D341Med (cell line): Measurements from ENCODE around the gene TSFM.

ENCODE experiments used
- DNase-seq: peaks from one replicate; pipeline ENCODE4 v3.0.0; 2012; ENCODE audit warnings: low spot score

The TSFM gene

GRCh38 chr12:57782608-57783465 is at the start of gene TSFM:
Gene TSFM, plus strand, starts transcription at chr12:57782787. Its CDS starts 15 bp downstream, at chr12:57782802.
- peak; percentile 91 for DNase-seq

DNA sequence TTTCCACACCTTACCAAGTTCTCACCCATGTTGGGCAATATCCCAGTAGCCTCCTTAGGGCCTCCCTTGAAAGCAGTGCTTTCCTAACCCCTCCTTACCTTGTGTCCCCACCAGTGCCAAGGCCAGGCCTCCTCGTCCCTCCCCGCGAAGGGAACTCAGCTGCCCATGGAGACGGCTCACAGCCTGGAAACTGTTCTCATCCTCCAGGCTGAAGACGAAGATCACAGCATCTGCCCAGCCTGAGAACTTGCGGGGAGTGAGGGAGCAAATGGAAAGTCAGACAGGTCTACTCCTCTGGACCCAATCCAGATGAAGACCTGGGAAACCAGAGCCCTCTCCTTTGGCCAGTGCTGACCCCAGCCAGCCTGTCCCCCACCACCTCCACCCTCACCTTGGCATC is 48.7 kb upstream of the TSFM start:
- no peak for DNase-seq

GRCh38 chr12:57734591-57734990 is 48.0 kb upstream of the TSFM start:
- no peak for DNase-seq

GRCh38 chr12:57735198-57735855 is 47.3 kb upstream of the TSFM start:
- peak; percentile 43 for DNase-seq

DNA sequence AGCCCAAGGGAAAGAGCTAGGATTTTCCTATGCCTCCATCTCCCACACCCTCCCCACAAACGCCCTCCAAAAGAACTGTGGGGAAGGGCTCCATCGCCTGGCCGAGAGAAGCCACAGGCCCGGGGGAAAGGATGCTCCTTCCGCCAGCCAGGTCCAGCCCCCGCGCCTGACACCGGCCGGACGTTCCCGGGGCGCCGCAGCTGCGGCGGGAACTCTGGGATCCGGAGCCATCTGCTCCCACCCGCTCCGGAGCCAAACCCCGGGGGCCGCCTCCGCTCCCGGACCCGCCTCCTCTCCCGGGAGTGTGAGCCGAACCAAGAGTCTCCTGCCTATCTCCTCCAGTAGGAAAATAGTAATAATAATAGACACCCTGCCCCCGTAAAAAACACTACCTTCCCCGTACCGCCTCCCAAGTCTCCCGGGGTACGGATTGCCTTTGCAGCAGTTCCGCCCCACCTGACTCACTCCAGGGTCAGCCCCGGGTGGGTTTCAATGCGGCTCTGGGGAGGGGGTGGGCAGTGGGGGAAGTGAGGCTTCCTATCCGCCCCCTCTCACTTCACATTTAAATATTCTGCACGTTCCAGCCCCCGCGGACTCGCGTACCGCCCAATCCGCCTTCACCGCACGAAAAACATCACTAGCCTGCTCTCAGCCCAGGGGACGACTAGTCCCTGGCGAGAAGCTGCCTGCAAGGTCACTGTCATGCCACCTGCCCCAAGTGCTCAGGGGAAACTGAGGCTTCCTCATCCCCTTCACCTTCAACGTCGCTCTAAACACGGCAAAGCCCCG is 46.4 kb upstream of the TSFM start:
- peak; percentile 76 for DNase-seq

GRCh38 chr12:57736741-57737466 is 45.7 kb upstream of the TSFM start:
- DNase-seq = no peak

- DNase-seq = peak; percentile 78
These were observed 44.8 kb upstream of the TSFM start for GRCh38 chr12:57737467-57738460.

- peak; percentile 79 for DNase-seq
These were observed 43.8 kb upstream of the TSFM start, which contains the start of gene AGAP2 for GRCh38 chr12:57738661-57739237. Gene AGAP2, minus strand, starts transcription at chr12:57738742. Its CDS starts 496 bp downstream, at chr12:57738246.

GRCh38 chr12:57739387-57739786 is 43.2 kb upstream of the TSFM start:
- DNase-seq = no peak

- no peak for DNase-seq
These were observed 42.6 kb upstream of the TSFM start for GRCh38 chr12:57739914-57740538.

DNA sequence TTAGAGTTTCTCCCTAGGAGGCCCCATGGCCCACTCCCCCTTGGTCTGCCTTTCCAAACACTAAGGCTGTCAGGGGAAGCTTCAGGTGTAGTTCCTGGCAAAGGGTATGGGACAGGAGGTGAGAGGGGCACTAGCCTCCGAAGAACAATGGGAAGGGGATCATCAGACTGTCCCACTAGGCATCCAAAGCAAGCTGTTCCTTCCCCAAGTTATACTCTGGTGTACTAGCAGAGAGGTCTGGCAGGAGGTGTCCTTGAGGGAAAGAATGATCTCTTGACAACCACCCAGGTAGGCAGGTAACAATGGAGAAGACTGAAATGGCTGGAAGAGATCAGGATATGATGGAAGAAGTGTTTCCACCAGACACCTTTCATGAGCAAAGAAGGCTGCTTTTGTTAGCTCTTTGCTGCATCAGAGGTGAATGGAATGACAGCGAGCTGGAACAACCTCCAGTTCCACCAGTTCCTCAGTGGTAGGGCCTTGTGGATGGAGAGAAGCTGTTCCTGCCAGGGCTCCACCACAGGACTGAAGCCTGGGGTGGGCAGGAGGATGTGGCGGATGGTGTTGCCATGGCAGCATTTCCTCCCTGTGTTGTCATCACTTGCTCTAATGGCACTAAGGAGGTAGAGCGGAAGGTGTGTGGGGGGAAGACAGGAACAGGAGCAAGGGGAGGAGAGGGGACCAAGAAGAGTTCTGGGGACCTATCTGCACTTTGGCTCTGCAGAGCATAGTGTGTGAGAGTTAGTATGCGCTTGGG is 41.8 kb upstream of the TSFM start:
- no peak for DNase-seq

DNA sequence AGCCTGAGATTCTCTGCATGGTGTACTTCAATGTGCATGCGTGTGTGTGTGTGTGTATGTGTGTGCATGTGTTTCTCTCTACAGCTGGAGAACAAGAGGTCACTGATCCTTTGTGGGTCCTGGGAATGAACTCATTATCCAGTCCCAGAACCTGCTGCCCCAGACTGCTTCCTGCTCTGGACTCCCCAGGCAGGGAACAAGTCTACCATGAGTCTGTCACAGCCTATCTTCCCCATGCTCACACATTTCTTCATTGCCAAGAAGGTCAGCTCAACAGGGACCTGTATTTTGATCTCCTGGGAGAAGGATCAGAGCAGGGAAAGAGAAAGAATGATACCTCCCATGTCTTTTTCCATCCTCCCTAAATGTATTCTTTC is 41.2 kb upstream of the TSFM start:
- no peak for DNase-seq

GRCh38 chr12:57741844-57742738 is 40.5 kb upstream of the TSFM start:
- no peak for DNase-seq

- DNase-seq = no peak
These were observed 38.8 kb upstream of the TSFM start for GRCh38 chr12:57743769-57744168.

DNA sequence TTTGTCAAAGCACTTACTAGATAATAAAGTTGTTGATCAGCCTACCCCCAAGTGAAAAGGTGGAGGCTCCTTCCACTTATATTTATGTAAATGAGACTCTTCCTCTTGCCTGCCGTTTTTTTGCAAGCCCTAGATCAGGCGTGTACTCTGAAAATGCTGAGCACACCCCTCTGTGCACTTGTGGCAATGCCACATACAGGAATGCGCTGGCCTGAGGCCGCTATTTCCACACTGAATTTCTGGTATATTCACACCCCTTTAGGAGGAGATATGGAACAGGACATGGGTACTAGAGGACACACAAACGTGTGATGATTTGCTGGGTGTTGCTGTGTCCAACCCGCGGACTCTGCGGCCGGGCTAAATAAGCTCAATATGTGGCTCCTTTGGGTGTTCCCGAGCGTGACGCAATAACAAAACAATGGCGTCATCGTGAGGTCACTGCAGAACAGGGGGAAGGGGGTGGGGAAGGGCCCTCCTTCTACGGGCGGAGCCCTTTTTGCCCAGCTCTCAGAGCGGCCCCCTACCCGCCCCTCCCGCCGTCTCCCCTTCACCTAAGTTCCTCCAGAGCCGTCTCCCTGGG is 38.3 kb upstream of the TSFM start:
- peak; percentile 71 for DNase-seq

GRCh38 chr12:57744777-57745484 is 37.7 kb upstream of the TSFM start, which contains the start of gene TSPAN31:
Gene TSPAN31, plus strand, starts transcription at chr12:57745039. Its CDS starts 116 bp downstream, at chr12:57745155.
- DNase-seq = peak; percentile 86

- no peak for DNase-seq
These were observed 37.1 kb upstream of the TSFM start for GRCh38 chr12:57745485-57745881.
